H9 (cell line): ENCODE measurements around the gene DIP2C. TPM values are rescaled to one million over a fixed set of nuclear protein-coding genes. Genes with fewer than 3 reads are reported as not detected.

Source experiments
- DNase-seq: peaks from one replicate; pipeline ENCODE4 v3.0.0-alpha.2; 2017
- H2AFZ ChIP-seq: one replicate; pipeline ENCODE4 v1.6.1; 2013; ENCODE audit warnings: mild to moderate bottlenecking, low read length, control low read depth, moderate library complexity
- H2AK5ac ChIP-seq: 2 replicates; pipeline ENCODE4 v1.6.1; 2013; ENCODE audit warnings: low read length, control low read depth, mixed read lengths; ENCODE audit not compliant: insufficient read length
- H2BK120ac ChIP-seq: one replicate; pipeline ENCODE4 v1.6.1; 2013; ENCODE audit warnings: low read depth, mild to moderate bottlenecking, low read length, control low read depth, inconsistent platforms; ENCODE audit not compliant: poor library complexity, severe bottlenecking
- H2BK12ac ChIP-seq: 2 replicates; pipeline ENCODE4 v1.6.1; 2013; ENCODE audit warnings: low read length, control low read depth, mixed read lengths, low read depth; ENCODE audit not compliant: insufficient read length
- H2BK15ac ChIP-seq: 2 replicates; pipeline ENCODE4 v1.6.1; 2013; ENCODE audit warnings: low read depth, low read length, control low read depth
- H2BK20ac ChIP-seq: one replicate; pipeline ENCODE4 v1.6.1; 2013; ENCODE audit warnings: low read depth, mild to moderate bottlenecking, low read length, control low read depth, inconsistent platforms; ENCODE audit not compliant: poor library complexity, severe bottlenecking
- H2BK5ac ChIP-seq: 2 replicates; pipeline ENCODE4 v1.6.1; 2013; ENCODE audit warnings: low read length, control low read depth, mixed read lengths; ENCODE audit not compliant: insufficient read length
- H3K14ac ChIP-seq: 2 replicates; pipeline ENCODE4 v1.6.1; 2013; ENCODE audit warnings: low read length, control low read depth; ENCODE audit not compliant: insufficient read depth
- H3K18ac ChIP-seq: 2 replicates; pipeline ENCODE4 v1.6.1; 2013; ENCODE audit warnings: low read depth, mild to moderate bottlenecking, mixed read lengths, low read length, control low read depth; ENCODE audit not compliant: insufficient read length
- H3K23ac ChIP-seq: 2 replicates; pipeline ENCODE4 v1.6.1; 2013; ENCODE audit warnings: low read length, control low read depth, mixed read lengths, low read depth; ENCODE audit not compliant: insufficient read length
- H3K23me2 ChIP-seq: 2 replicates; pipeline ENCODE4 v1.6.1; 2013; ENCODE audit warnings: low read depth, mild to moderate bottlenecking, mixed read lengths, low read length, control low read depth; ENCODE audit not compliant: insufficient read length, poor library complexity, severe bottlenecking
- H3K27ac ChIP-seq: 2 replicates; pipeline ENCODE4 v1.5.1; 2013; ENCODE audit warnings: low read length, control low read depth, mixed read lengths, low read depth; ENCODE audit not compliant: insufficient read length
- H3K27me3 ChIP-seq: 2 replicates; pipeline ENCODE4 v1.6.1; 2013; ENCODE audit warnings: low read length, control low read depth, inconsistent platforms; ENCODE audit not compliant: insufficient read depth
- H3K4ac ChIP-seq: 2 replicates; pipeline ENCODE4 v1.6.1; 2013; ENCODE audit warnings: low read depth, mild to moderate bottlenecking, control low read depth, inconsistent platforms, low read length, moderate library complexity
- H3K4me1 ChIP-seq: 2 replicates; pipeline ENCODE4 v1.6.1; 2013; ENCODE audit warnings: low read length, control low read depth, inconsistent platforms; ENCODE audit not compliant: insufficient read depth
- H3K4me2 ChIP-seq: 2 replicates; pipeline ENCODE4 v1.6.1; 2013; ENCODE audit warnings: low read length, control low read depth, mixed read lengths; ENCODE audit not compliant: insufficient read length, insufficient read depth
- H3K56ac ChIP-seq: 2 replicates; pipeline ENCODE4 v1.6.1; 2013; ENCODE audit warnings: low read depth, mild to moderate bottlenecking, mixed read lengths, low read length, control low read depth; ENCODE audit not compliant: insufficient read length
- H3K79me1 ChIP-seq: 2 replicates; pipeline ENCODE4 v1.6.1; 2013; ENCODE audit warnings: low read depth, mild to moderate bottlenecking, moderate library complexity, low read length, control low read depth, inconsistent platforms; ENCODE audit not compliant: insufficient read depth, poor library complexity, severe bottlenecking
- H3K79me2 ChIP-seq: 2 replicates; pipeline ENCODE4 v1.6.1; 2013; ENCODE audit warnings: low read length, control low read depth, inconsistent platforms; ENCODE audit not compliant: insufficient read depth
- H3K9ac ChIP-seq: 2 replicates; pipeline ENCODE4 v1.6.1; 2013; ENCODE audit warnings: low read length, control low read depth, mixed read lengths; ENCODE audit not compliant: insufficient read length; ENCODE audit errors: extremely low read depth
- H3K9me3 ChIP-seq: one replicate; pipeline ENCODE4 v1.6.1; 2013; ENCODE audit warnings: low read depth, low read length, inconsistent platforms; ENCODE audit not compliant: control insufficient read depth
- H3T11ph ChIP-seq: one replicate; pipeline ENCODE4 v1.6.1; 2013; ENCODE audit warnings: mild to moderate bottlenecking, low read length, control low read depth, inconsistent platforms
- H4K20me1 ChIP-seq: one replicate; pipeline ENCODE4 v1.6.1; 2013; ENCODE audit not compliant: control insufficient read depth, insufficient read length, insufficient read depth
- H4K5ac ChIP-seq: 2 replicates; pipeline ENCODE4 v1.6.1; 2013; ENCODE audit warnings: low read depth, mild to moderate bottlenecking, mixed read lengths, low read length, control low read depth; ENCODE audit not compliant: insufficient read length
- H4K8ac ChIP-seq: replicated peaks from 2 replicates; pipeline ENCODE4 v1.6.1; 2013; ENCODE audit warnings: low read length, control low read depth, mixed read lengths, low read depth; ENCODE audit not compliant: insufficient read length
- H4K91ac ChIP-seq: 2 replicates; pipeline ENCODE4 v1.6.1; 2013; ENCODE audit warnings: low read depth, mild to moderate bottlenecking, moderate library complexity, mixed read lengths, low read length, control low read depth; ENCODE audit not compliant: insufficient read length
- H3K27ac Mint-ChIP-seq, 3 experiments: 2 replicates in 2 of 3; 3 replicates in 1 of 3; pipeline ENCODE4 v1.8.0; 2020 to 2021; ENCODE audit warnings: mixed read lengths in 3 of 3, mild to moderate bottlenecking in 1 of 3, moderate library complexity in 1 of 3
- H3K27me3 Mint-ChIP-seq: 2 replicates; pipeline ENCODE4 v1.8.0; 2021; ENCODE audit warnings: low read depth, mild to moderate bottlenecking, moderate library complexity, mixed read lengths
- H3K36me3 Mint-ChIP-seq, 3 experiments: 2 replicates in 2 of 3; 3 replicates in 1 of 3; pipeline ENCODE4 v1.8.0; 2020 to 2021; ENCODE audit warnings: low read depth in 3 of 3, mixed read lengths in 3 of 3; ENCODE audit not compliant: insufficient read depth in 1 of 3
- H3K4me1 Mint-ChIP-seq, 2 experiments: 2 replicates each; pipeline ENCODE4 v1.8.0; 2020; ENCODE audit warnings: mixed read lengths in 2 of 2
- H3K4me3 Mint-ChIP-seq, 2 experiments: 2 replicates in 1 of 2; 3 replicates in 1 of 2; pipeline ENCODE4 v1.8.0; 2020 to 2021; ENCODE audit warnings: mild to moderate bottlenecking in 2 of 2, mixed read lengths in 2 of 2, moderate library complexity in 1 of 2
- H3K9me3 Mint-ChIP-seq, 2 experiments: 2 replicates in 1 of 2; 3 replicates in 1 of 2; pipeline ENCODE4 v1.8.0; 2020; ENCODE audit warnings: mild to moderate bottlenecking in 2 of 2, mixed read lengths in 2 of 2, moderate library complexity in 1 of 2
- CTCF ChIP-seq: fragments of 200-600 bp; sonication (generic); conservative IDR thresholded peaks from 3 replicates; pipeline ENCODE4 v1.8.0; 2021; ENCODE audit warnings: antibody characterized with exemption, mild to moderate bottlenecking
- whole genome bisulfite sequencing: extraction: QIAGEN DNeasy Blood & Tissue Kit; methylation state at CpG from one replicate; pipeline ENCODE4 v1.1.7; 2013; ENCODE audit warnings: missing lambda C conversion rate, low lambda C conversion rate, mixed read lengths; ENCODE audit not compliant: insufficient read length; ENCODE audit errors: extremely low coverage; 5-methylcytosine and 5-hydroxymethylcytosine counted together
- total RNA-seq: library from RNA; stranded (reverse); gene quantifications from 2 replicates; pipeline ENCODE4 v1.2.1, GENCODE V29; 2021

Gene DIP2C
- total RNA-seq, 1 experiment from 2014 or later: 7.9 TPM

GRCh38 chr10:287026-287709 is 402.3 kb downstream of the DIP2C start:
- Mint-ChIP-seq H3K36me3 (peaks cover 5 to 17% (median 8%) of the 10 kb centered on the region in 3 experiments; a peak in 6 of 7 replicates), H3K4me3 (no peak overlapping the region), H3K27me3 (no peaks in the 10 kb centered on the region), H3K9me3 (no peaks in the 10 kb centered on the region), H3K4me1 (peaks cover 13 to 15% of the 10 kb centered on the region in 2 experiments), H3K27ac (peak overlapping the region in 1 of 3 experiments; percentile 52; a peak in 2 of 7 replicates)
- Histone ChIP-seq H3K27ac (no peak overlapping the region), H4K20me1 (no peaks in the 10 kb centered on the region), H4K8ac (no peak overlapping the region), H3K4me1 (peaks cover 2% of the 10 kb centered on the region; the same call in 1 of the 2 replicates), H3K9ac (no peak overlapping the region), H2BK15ac (no peak overlapping the region), H4K5ac (no peak overlapping the region), H4K91ac (no peak overlapping the region), H3K14ac (no peak overlapping the region), H3K18ac (no peak overlapping the region), H2AK5ac (no peak overlapping the region), H3K23ac (no peak overlapping the region), H3T11ph (no peak overlapping the region), H3K4me2 (no peak overlapping the region), H2BK12ac (no peak overlapping the region), H2BK120ac (no peak overlapping the region), H2BK20ac (no peak overlapping the region), H3K4ac (no peak overlapping the region), H3K9me3 (no peaks in the 10 kb centered on the region), H2BK5ac (no peak overlapping the region), H3K23me2 (no peaks in the 10 kb centered on the region), H3K79me2 (no peaks in the 10 kb centered on the region), H2AFZ (no peak overlapping the region), H3K79me1 (no peaks in the 10 kb centered on the region), H3K56ac (no peak overlapping the region), H3K27me3 (no peaks in the 10 kb centered on the region)
- WGBS: no CpG with 5 or more reads among the region's 4 CpGs
- no peak for TF ChIP-seq CTCF
- DNase-seq: no peak
